HG02943 (cell line): ENCODE measurements around the gene COL26A1.
"Not testable (repeated sequence)": the region's sequence is repeated elsewhere in the genome, so short reads cannot be mapped to it uniquely, and the experiment has no call there.

Experiments used
- ATAC-seq: cut with Tn5 transposase; IDR thresholded peaks from one replicate; pipeline ENCODE4 v1.9.1; 2021; ENCODE audit warnings: mild to moderate bottlenecking, low read depth, moderate library complexity; ENCODE audit not compliant: unreplicated experiment

The COL26A1 gene

DNA sequence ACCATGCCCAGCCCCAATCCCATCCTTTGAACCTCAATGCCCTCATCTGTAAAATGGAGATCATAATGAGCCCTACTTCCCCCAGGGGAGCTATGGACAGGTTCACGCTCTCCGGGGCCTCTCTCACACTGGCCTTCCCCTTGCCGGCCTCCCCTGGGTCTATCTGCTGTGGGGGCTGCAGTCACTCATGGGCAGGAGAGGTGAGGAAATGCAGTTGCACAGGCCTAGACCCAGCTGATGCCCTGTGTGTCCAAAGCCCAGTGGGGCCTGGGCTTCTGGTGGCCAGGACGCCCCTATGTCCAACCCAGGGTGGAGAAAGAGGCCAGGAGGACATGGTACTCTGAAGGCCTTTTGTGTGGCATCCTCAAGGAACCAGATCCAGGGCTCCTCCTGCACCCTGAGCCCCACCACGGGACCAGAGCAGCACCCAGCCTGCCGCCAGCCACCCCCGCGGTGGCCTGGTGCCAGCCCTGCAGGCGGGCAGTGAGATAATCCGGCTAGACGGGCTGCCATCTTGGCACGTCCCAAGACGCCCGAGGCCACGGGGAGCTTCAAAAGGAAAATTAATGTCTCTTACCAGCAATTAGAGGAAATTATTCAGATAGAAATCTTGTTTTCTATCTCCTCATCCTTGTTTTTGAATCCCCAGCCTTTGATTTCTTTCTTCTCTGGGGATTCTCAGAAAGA lies 227.4 kb downstream of the COL26A1 start:
- no peak for ATAC-seq

DNA sequence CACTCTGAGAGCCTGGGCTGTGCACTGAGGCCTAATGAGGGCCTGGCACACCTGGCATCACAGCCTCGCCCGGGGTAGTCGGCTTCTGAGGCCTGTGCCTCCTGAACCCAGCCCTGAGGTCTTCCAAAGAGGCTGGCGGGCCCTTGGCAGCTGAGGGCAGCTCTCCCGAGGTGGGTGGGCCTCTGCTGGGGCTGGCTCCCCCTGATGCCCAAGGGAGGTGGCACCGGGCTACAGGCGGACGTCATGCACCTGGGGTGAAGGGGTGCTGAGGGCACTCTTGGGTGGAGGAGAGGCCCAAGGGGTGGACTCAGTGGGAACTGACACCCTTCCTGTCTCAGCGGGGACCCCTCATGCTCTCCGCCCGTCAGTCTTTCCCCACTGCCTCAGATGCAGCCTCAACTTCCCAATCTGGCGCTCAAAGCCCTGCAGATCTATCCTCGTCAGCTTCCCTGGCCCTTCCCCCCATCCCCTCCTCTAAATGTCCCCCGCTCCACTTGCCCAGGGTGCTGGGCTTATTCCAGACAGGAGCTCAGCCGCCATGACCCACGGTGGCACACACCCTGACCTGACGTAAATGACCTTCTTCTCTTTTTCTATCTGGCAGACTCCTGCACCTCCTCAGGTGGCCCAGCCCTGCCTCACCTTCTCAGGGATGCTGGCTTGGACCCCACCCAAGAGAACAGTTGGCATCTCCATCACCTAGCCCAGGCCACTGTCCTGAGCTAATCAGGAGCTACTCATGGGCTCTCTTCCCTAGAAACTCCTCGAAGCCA lies 228.2 kb downstream of the COL26A1 start:
- ATAC-seq = no peak

DNA sequence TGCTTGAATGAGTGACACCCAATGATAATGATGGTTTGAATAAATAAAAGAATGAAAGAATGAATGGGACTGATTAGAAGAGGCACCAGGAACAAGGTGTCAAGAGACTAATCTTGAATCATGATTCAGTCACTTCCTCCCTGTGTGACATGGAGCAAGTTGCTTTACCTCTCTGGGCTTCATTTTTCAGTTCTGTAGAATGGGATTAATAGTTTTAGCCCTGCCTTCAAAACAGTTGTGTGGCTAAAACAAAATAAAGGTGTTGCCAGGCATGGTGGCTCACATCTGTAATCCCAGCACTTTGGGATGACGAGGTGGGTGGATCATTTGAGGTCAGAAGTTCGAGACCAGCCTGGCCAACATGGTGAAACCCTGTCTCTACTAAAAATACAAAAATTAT lies 228.8 kb downstream of the COL26A1 start:
- no peak for ATAC-seq

DNA sequence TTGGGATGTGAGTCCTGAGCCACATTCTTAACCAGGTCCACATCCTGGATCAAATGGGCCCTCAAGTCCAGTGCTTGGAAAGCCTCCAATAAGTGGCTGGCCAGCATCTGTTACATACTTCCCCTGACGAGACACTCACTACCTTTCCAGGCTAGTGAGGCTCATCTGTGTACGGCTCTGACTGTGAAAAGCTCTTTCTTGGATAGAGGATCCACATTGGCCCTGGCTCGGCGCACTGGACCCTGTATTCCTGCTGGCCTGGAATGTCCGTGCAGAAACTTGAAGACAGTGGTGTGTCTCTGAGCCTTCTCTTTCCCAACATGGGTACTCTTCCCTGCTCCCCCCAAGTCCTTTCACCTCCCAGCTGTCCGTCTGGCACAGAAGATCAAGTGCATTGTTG lies 230.9 kb downstream of the COL26A1 start:
- no peak for ATAC-seq

DNA sequence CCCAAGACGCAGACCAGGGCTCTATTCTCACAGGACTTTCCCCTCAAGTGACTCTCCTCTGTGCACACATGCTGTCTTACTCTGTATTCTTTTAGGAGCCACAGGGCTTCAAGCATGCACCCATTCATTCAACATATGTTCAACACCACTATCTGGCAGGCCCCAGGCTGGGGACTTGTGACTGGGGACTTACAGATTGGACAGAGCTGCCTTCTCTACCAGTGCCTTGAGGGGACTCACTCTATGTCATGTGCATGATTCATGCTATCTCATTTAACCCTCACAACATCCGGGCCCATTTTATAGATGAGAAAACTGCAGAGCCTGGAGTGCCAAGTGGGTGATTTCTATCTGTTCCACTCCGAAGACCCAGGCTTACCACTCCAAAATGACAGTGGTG lies 232.1 kb downstream of the COL26A1 start:
- ATAC-seq = no peak

DNA sequence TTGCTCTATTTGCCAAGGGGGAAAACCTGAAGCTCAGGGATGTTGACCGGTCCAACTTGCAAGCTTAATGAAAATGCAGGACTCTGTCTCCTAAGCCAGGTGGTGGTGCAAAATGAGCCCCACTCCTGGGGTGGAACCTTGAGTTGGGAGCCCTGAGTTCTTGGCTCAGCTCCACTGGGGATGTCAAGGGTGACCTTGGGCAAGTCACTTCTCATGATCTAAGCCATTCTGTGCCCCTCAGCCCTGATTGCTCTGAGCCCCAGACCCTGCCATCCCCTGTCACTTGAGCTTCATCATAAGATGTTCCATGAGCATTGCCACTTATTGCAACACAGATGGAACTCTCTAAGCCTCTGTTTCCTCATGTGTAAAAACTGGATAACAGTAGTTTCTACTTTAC lies 232.6 kb downstream of the COL26A1 start:
- ATAC-seq = no peak

DNA sequence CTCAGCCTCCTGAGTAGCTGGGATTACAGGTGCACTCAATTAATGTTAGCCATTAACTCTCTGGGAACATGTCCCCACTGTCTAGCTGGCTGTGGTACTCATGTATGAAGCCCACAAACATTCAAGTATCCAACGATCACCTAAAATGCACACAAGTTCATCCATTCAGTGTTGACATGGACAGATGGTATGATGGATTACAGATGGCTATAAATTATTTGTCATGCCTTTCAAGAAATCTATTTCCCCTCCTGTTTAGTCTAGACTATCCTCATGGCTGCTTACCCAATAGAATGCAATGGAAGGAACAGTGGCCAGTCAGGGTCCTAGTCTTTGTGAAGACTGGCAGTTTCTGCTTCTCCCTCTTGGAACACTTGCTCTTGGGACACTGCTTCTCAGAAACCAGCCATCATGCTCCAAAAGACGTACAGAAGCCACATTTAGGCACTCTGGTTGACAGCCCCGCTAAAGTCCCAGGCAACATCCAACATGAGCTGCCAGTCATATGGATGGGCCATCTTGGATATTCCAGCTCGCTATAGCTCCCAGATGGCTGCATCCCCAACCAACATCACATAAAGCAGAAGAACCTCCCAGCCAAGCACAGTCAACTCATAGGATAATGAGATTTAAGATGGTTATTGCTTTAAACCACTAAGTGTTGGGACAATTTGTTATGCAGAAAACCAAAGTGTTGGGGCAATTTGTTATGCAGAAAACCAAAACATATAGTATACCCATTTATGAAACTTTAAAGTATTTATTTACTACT lies 233.3 kb downstream of the COL26A1 start:
- ATAC-seq = no peak

DNA sequence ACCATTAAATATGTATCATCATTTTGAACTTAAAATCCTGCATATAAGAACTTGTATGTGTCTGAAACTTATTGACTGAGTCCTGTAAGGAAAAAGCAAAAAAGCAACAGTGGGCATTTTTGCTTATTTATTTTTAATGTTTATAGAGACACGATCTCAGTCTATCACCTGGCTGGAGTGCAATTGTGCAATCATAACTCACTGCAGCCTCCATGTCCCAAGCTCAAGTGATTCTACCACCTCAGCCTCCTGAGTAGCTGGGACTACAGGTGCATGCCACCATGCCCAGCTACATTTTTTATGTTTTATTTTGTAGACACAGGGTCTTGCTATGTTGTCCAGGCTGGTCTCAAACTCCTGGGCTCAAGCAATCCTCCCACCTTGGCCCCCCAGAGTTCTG lies 234.2 kb downstream of the COL26A1 start:
- ATAC-seq = no peak

DNA sequence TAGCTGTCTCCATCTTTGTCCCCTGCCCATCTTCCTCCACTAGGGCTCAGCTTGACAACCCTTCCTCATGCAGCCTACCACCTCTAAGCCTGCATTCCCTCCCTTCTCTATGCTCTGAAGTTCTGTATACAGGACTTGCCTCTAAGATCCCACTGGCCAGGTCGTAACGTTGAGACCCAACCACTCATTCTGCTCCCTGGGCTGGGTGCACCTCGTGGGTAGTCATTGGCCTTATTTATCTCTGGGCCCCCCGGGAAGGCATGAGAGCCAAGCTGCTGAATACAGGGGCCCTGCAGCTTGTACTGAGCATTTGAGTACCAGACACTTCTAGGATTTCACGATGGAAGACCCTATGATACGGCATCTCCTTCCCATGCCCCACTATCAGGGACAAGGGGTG lies 235.3 kb downstream of the COL26A1 start:
- ATAC-seq = no peak

DNA sequence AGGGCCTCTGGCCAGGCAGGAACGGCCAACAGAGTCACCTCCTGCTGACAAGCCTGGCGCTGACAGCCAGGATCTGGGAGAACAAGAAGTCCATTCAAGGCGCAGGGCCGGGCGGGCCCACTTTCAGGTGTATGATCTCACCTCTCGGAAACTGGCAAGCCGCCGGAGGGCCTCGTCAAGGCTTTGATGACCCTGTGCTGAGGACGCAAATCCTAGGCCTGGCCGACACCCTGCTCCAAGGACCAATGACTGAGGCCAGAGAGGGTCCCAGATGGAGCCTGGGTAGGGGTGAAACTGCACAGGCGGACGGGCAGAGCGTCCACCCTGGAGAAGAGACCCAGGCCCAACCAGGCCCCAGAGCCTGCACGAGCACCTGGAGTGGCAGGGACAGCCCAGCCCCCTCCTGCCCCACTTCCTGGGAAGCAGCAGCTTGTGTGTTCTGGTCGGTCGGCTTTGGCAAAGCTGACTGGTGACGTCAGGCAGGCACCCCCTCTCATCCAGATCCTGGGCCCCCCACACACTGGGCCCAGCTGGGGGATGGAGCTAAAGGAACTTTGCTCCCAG lies 235.8 kb downstream of the COL26A1 start:
- no peak for ATAC-seq

DNA sequence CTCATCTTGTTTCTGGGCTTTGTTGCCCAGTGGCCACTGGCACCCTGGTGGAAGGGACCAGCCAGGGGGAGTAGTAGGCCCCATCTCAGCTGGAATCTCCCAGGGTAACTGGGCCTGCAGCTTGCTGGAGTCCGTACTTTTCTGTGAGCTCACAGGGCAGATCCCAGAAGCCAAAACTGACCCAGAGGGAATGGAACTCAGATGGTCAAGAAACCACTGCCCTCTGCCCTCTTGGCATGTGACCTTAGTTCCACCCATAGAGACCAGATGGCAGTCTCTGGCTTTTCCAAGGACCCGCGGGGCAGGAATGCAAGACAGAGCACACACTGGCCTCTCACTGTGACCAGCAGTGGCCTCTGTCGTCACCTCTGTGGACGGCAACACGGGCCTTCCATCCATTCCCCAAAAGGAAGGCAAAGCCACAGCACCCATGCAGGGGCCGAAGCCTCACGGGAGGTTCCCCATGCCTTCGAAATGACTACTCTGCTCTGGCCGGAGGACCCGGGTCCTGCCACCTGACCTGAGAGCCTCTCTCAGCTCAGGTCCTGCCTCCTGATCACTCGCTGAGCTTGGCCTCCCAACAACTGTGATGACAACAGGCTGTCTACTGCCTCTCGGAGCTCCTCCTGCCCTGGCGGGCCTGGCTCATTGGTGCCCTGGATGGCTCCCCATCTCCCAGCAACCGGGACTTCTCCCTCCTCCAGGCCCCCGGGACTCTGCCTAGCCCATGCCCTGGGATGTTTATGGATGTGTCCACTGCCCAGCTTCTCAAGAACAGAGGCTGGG lies 236.5 kb downstream of the COL26A1 start:
- ATAC-seq = no peak

DNA sequence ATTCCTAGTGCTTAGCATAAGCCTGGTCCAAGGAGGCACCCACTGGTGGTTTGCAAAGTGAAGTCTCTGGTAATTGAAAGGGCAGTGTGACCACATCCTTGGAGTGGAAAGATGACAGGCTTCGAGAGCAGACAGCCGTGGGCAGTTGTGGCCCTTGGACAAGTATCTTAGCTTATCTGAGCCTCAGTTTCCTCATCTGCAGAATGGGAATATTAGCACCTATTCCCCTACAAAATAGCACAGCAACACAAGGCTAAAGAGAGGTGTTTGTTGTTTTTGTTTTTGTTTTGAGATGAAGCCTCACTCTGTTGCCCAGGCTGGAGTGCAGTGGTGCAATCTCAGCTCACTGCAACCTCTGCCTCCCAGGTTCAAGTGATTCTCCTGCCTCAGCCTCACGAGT lies 237.1 kb downstream of the COL26A1 start:
- no peak for ATAC-seq

DNA sequence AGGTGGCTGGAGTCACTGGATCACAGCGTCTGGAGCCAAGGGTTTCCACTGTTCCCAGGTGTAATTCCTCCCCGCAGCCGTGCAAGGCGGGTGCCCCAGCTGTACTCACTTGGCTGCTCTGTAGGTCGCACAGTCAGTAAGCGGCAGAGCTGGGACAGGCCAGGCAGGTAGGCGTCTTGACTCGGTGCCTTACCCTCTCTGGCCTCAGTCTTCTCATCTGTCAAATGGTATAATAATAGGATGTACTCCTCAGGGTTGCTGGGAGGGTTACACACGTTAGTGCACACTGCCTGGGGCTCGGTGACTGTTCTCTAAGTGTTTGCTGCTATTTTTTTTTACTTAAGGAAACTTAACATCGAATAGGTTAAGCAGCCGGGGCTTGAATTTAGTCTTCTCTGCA lies 239.4 kb downstream of the COL26A1 start:
- ATAC-seq = no peak

DNA sequence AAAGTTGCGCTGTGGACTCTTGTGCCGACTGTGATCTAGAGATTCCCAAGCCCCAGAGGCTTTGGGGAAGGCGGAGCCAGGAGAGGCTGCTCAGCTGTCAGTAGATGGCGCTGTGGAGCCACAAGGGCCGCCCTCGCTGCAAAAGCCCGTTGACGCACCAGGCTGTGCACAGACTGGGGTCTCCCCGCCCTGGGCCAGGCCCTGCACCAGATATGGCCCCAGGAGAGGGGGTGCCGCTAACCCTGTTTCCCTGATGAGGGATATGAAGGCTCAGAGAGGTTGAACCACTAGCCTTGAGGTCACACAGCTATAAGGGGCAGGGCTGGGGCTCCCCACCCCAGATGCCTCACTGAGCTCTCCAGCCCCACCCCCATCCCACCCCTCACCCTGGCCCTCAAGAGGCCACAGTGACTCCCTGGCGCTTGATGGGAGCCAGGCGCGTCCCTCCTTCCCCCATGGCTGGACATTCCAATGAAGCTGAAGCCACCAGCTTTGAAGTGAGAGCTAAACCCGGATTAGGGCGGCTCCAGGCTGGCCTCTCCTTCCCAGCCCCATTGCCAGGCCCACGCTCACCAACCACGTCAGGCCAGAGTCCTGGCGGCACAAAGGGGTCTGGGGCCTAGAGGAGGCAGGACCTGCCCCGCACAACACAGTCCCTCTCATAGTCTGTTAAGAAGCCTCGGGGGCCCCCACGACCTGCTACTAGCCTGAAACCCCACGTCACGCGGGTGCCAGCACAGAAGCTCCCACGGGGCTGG lies 240.0 kb downstream of the COL26A1 start:
- no peak for ATAC-seq

DNA sequence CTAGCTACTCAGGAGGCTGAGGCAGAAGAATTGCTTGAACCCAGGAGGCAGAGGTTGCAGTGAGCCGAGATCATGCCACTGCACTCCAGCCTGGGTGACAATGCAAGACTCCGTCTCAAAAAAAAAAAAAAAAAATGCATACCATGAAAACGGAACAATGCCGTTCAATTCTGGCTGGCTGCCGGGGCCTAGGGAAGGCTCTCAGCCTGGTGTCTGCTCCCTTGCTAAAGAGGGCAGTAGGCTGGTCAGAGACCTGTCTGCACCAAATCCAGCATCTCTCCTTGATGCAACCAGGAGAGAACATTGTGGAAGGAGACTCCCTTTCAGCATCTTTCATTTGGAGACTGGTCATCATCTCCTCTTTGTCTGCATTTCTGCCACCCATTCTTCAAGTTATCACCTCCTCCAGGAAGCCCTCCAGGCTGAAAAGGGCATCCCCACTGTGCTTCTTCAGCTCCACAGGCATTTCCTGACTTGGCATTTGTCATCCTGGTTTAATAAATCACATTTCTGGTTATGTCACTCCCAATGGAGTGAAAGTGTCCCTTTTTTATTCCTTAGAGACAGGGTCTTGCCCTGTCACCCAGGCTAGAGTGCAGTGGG lies 241.8 kb downstream of the COL26A1 start:
- ATAC-seq = no peak

DNA sequence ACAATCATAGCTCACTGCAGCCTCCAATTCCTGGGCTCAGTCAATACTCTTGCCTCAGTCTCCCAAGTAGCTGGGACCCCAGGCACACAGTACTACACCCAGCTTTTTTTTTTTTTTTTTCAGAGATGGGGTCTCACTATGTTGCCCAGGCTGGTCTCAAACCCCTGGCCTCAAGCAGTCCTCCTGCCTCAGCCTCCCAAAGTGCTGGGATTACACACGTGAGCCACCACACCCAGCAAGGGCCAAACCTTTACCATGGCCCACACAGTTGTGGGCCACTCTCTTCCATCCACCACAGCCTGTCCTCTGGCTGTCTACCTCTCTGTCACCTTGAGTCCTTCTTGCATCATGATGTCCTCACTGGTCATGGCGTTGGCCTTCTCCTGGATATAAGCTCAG lies 242.3 kb downstream of the COL26A1 start:
- not testable (repeated sequence) for ATAC-seq

DNA sequence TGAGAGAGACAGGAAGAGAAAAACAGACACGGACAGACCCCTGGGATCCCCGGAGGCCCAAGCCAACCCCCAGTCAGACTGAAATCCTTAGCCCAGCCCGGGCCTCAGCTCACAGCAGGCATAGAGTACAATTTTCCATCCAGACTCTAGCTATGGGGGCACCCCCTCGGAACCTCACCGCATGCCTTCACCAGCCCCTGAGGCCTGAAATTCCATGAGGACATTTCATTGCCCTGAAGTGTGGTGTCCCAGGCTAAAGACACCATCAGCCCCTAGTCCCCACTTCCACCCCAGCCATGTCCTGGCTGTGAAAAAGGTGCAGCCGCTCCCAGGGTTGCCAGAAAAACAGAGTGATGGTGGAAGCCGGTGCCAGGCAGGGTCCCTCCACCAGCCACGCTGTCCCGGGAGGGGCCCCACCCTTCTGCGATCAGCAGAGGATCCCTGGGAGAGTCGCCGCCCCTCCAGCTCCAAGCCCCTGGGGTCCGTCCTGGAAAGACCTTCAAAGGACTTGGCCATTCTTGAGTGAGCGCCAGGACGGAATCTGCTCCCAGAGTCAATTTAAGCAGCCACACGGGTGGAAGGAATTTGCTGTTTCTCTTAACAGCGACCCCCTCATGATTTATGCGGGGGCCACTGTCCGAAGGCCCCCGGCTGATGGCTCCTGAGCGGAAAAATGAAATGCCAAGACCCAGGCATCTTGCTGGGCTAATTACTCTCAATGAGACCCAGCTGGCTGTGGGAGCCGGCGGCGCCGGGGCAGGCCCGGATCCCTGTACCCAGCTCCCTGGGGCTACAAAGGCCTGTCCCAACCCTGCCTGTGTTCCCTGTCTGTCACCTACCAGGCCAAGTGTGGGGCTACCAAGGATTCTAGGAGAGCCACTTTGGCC lies 243.2 kb downstream of the COL26A1 start:
- ATAC-seq = no peak

DNA sequence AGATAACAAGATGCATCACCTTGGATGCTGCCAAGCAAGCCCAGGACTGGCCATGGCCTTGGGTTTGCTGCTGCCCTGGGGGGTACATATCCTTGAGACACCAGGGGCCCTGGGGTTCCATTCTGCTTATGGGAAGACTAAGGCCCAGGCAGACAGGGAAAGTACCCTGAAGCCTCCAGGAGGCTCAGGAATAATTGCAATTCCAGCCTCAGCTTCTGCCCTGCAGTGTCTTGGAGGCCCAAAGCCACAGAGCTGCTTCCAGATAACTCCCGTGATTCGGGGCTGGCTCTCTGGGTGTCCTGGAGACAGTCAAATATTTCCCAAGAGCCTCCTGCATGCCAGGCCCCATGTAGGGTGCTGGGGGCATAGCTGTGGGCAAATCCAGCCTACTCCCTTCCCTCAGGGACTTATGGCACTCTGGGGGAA lies 243.8 kb downstream of the COL26A1 start:
- no peak for ATAC-seq
